Measurements from ENCODE around the gene ANKRD16. TPM values are rescaled to one million over a fixed set of nuclear protein-coding genes. Genes with fewer than 3 reads are reported as not detected.
A peak's percentile ranks its signal among the peaks of the same experiment; 100 is the strongest.
"Not testable (repeated sequence)": the region's sequence is repeated elsewhere in the genome, so short reads cannot be mapped to it uniquely, and the experiment has no call there.

Gene ANKRD16
- total RNA-seq, 4 donors from 2014 or later, result 6.6 to 10.8 (median 9.7) TPM

GRCh38 chr10:5844345-5845055, 45.2 kb downstream of the ANKRD16 start:
- Histone ChIP-seq H3K27me3 (no peaks in the 10 kb centered on the region), H3K36me3 (no peaks in the 10 kb centered on the region), H3K9me3 (no peaks in the 10 kb centered on the region), H3K4me3 (no peak overlapping the region), H3K4me1 (peaks cover 7% of the 10 kb centered on the region), H3K27ac (peak overlapping the region; percentile 29)
- 47% methylated on average over 13 of the region's 13 CpGs for WGBS
- DNase-seq (ENCODE audit: low spot score in 2 of 2), result no peak
- TF ChIP-seq POLR2AphosphoS5 (IDR thresholded peaks at IDR 0.05) (no peak), POLR2A (IDR thresholded peaks at IDR 0.05) (no peak), EP300 (IDR thresholded peaks at IDR 0.05) (no peak), CTCF (IDR thresholded peaks at IDR 0.05) (no peak)

- no peaks in the 10 kb centered on the region for H3K9me3 ChIP-seq
- no peak for DNase-seq (ENCODE audit: low spot score in 2 of 2)
- no peak overlapping the region for H3K4me3 ChIP-seq
- 71% methylated on average over 4 of the region's 4 CpGs for WGBS
- no peak overlapping the region for H3K27ac ChIP-seq
- peaks cover 7% of the 10 kb centered on the region for H3K4me1 ChIP-seq
- no peaks in the 10 kb centered on the region for H3K36me3 ChIP-seq
- no peaks in the 10 kb centered on the region for H3K27me3 ChIP-seq
- no peak for TF ChIP-seq POLR2A (IDR thresholded peaks at IDR 0.05)
- no peak for TF ChIP-seq POLR2AphosphoS5 (IDR thresholded peaks at IDR 0.05)
Measured at GRCh38 chr10:5843686-5844344, 45.9 kb downstream of the ANKRD16 start.

GRCh38 chr10:5841965-5842364, 47.7 kb downstream of the ANKRD16 start:
- H3K4me1 ChIP-seq, result peaks cover 7% of the 10 kb centered on the region
- 95% methylated on average over 14 of the region's 14 CpGs for WGBS
- no peak overlapping the region for H3K4me3 ChIP-seq
- TF ChIP-seq CTCF (IDR thresholded peaks at IDR 0.05) (no peak), POLR2A (IDR thresholded peaks at IDR 0.05) (no peak), EP300 (IDR thresholded peaks at IDR 0.05) (no peak), POLR2AphosphoS5 (IDR thresholded peaks at IDR 0.05) (no peak)
- no peaks in the 10 kb centered on the region for H3K36me3 ChIP-seq
- no peaks in the 10 kb centered on the region for H3K9me3 ChIP-seq
- no peak for DNase-seq (ENCODE audit: low spot score in 2 of 2)
- no peaks in the 10 kb centered on the region for H3K27me3 ChIP-seq
- no peak overlapping the region for H3K27ac ChIP-seq

GRCh38 chr10:5840314-5841307, 49.1 kb downstream of the ANKRD16 start:
- Histone ChIP-seq H3K27me3 (no peaks in the 10 kb centered on the region), H3K36me3 (no peaks in the 10 kb centered on the region), H3K9me3 (no peaks in the 10 kb centered on the region), H3K4me3 (no peak overlapping the region), H3K27ac (peak overlapping the region; percentile 24), H3K4me1 (peaks cover 7% of the 10 kb centered on the region)
- WGBS, result 50% methylated on average over 38 of the region's 40 CpGs
- DNase-seq (ENCODE audit: low spot score in 2 of 2), result no peak
- TF ChIP-seq POLR2A (IDR thresholded peaks at IDR 0.05), result no peak
- TF ChIP-seq POLR2AphosphoS5 (IDR thresholded peaks at IDR 0.05), result no peak
- no peak for TF ChIP-seq CTCF (IDR thresholded peaks at IDR 0.05)

- not testable (repeated sequence) for H3K36me3 ChIP-seq; H3K9me3 ChIP-seq; H3K4me1 ChIP-seq; H3K4me3 ChIP-seq; H3K27me3 ChIP-seq; H3K27ac ChIP-seq; DNase-seq (ENCODE audit: low spot score in 2 of 2)
- 90% methylated on average over 2 of the region's 2 CpGs for WGBS
Measured at GRCh38 chr10:5836181-5836580, 53.5 kb downstream of the ANKRD16 start.
